Tibial artery (tissue), 4 donors: Measurements from ENCODE around the gene TECR.

Experiments
- DNase-seq, 2 donors: peaks; one replicate each; pipeline ENCODE4 v3.0.0-alpha.2; 2019
- H3K27ac ChIP-seq, 2 donors: fragments of 200-600 bp; sonication (generic) in 1 of 2; 1 replicate in 1 of 2; 2 replicates in 1 of 2; pipeline ENCODE4 v1.5.1; 2018 to 2019; ENCODE audit warnings: mild to moderate bottlenecking in 1 of 2
- H3K27me3 ChIP-seq, 2 donors: fragments of 200-600 bp; sonication (generic) in 1 of 2; one replicate each; pipeline versions ENCODE4 v1.5.1 to v1.6.0; 2016 to 2019
- H3K36me3 ChIP-seq, 3 donors: fragments of 200-600 bp; sonication (generic) in 2 of 3; one replicate each; pipeline ENCODE4 v1.5.1; 2016 to 2019; ENCODE audit warnings: mild to moderate bottlenecking in 2 of 3
- H3K4me1 ChIP-seq, 4 donors: fragments of 200-600 bp; sonication (generic) in 2 of 4; 1 replicate in 3 of 4; 2 replicates in 1 of 4; pipeline ENCODE4 v1.5.1; 2016 to 2019
- H3K4me3 ChIP-seq, 2 donors: fragments of 200-600 bp; sonication (generic) in 1 of 2; 1 replicate in 1 of 2; 2 replicates in 1 of 2; pipeline ENCODE4 v1.5.1; 2018 to 2019; ENCODE audit warnings: mild to moderate bottlenecking in 2 of 2
- H3K9me3 ChIP-seq, 3 donors: fragments of 200-600 bp; sonication (generic) in 1 of 3; one replicate each; pipeline ENCODE4 v1.5.1; 2016 to 2019
- CTCF ChIP-seq, 2 experiments: fragments of 200-600 bp in 1 of 2; fragments of 450-650 bp in 1 of 2; IDR thresholded peaks; one replicate each; pipeline ENCODE4 v1.5.1; 2017 to 2019; ENCODE audit warnings: antibody characterized with exemption in 2 of 2, mild to moderate bottlenecking in 1 of 2, moderate library complexity in 1 of 2
- intact Hi-C: fragments of 100-400 bp; cut with DNase I; formaldehyde crosslinking; loops from one replicate; pipeline ENCODE4 v1.15.0; 2023; ENCODE audit warnings: low total_unique reads

The TECR gene, protein sequence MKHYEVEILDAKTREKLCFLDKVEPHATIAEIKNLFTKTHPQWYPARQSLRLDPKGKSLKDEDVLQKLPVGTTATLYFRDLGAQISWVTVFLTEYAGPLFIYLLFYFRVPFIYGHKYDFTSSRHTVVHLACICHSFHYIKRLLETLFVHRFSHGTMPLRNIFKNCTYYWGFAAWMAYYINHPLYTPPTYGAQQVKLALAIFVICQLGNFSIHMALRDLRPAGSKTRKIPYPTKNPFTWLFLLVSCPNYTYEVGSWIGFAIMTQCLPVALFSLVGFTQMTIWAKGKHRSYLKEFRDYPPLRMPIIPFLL

DNA sequence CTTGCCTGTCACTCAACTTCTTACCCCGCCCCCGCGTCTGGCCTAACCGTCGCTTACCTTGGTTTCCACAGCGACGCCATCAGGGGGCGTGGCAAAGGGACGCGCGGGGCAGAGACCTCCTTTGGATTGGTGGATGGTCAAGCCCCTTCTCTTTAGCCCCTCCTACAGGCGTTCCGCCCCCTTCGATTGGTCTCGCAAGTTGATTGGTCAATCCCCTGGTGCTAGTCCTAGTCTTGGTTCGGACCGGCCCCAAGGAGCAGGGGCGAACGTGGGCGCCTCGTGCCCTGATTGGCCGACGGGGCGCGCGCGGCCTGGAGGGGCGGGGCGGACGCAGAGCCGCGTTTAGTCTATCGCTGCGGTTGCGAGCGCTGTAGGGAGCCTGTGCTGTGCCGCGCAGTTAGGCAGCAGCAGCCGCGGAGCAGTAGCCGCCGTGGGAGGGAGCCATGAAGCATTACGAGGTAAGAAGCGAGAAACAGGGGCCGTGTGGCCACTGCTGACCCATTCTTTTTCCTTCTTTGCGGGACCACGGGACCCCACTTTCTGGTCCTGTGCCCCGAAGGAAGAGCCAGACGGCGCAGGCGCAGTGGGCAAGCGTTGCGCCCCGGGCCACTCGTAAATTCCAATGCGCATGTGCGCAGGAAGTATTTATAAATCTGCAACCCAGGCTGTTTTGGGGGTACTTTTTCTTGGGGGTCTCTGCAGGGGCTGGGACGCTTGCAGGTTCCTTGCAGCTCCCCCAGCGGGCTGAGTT lies at the start of gene TECR:
TECR (plus strand) TSS at position 341 of the 751 bp plus-strand sequence; CDS start at position 444, 103 bp downstream.
- peak; percentile 100 for DNase-seq
- no peak for TF ChIP-seq CTCF (IDR thresholded peaks at IDR 0.05)
- intact Hi-C loops = no loop called here

DNA sequence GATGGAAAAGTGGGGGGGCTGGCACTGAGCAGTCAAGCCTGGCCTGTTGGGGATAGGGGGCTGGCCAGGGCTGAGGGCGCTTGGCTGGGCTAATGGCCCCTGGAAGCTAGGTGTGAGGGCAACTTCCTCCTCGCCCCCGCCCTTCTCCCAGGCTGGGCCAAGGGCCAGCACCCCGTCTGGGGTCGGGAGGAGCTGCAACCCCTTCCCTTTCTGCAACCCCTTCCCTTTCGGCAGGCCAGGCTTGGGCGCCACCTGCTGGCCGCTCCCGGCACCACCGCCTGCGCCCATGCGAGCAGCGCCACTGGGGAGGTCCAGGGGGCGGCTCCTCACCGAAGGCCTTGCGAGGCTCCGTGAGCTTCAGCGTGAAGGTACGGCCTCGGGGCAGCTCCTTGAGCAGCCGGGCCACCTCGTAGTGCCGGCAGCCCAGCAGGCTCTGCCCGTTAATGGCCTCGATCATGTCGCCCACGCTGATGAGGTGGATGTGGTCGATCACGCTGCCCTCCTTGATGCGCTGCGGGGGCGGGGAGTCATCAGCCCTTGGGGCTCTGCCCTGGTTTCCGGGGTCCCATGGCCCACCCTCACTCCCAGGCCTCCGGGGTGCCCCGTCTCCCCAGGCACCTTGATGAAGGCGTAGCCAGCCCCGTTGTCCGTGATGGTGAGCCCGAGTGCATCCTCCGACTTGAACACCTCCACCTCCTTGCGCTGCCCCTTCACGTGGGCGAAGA lies 49.3 kb upstream of the TECR start:
- intact Hi-C loops = loop anchor here (10.0 kb wide), 1 partner anchor 335 kb away; no protein-coding TSS in a partner anchor
- Histone ChIP-seq H3K27me3 (peaks cover 0 to 9% of the 10 kb centered on the region in 2 donors), H3K4me3 (no peak overlapping the region), H3K27ac (no peak overlapping the region), H3K4me1 (peaks cover 7 to 14% (median 9%) of the 10 kb centered on the region in 4 donors), H3K36me3 (peaks cover 25 to 67% (median 48%) of the 10 kb centered on the region in 3 donors), H3K9me3 (no peaks in the 10 kb centered on the region)
- peak; percentile 67 to 79 for TF ChIP-seq CTCF (IDR thresholded peaks at IDR 0.05)
- DNase-seq = no peak

More for the DNA sequence above, at the start of gene TECR:
- Histone ChIP-seq H3K4me3 (peak within 1 kb of the TSS; percentile 71 to 91), H3K27me3 (no peaks in the 10 kb centered on the region), H3K9me3 (no peaks in the 10 kb centered on the region), H3K4me1 (peaks cover 0 to 30% (median 7%) of the 10 kb centered on the region in 4 donors), H3K27ac (peak within 1 kb of the TSS; percentile 83 to 85), H3K36me3 (no peaks in the 10 kb centered on the region)

DNA sequence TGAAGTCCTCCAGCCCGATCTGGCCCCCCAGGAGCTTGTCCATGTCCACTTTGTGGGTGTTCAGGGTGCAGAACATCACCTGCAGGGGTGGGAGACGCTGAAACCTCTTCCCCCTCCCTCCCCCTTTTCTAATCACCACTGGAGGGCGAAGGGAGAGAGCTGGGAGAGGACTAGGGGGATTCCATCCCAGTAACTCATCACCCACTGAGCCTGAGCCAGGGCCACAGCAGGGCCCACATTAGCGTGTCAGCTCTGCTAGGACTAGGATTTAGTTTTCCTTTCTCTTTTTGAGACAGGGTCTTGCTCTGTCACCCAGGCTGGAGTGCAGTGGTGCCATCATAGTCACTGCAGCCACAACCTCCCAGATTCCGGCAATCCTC lies 48.7 kb upstream of the TECR start:
- TF ChIP-seq CTCF (IDR thresholded peaks at IDR 0.05) = no peak
- H3K9me3 ChIP-seq = no peaks in the 10 kb centered on the region
- no peak overlapping the region for H3K27ac ChIP-seq
- H3K36me3 ChIP-seq = peaks cover 25 to 73% (median 48%) of the 10 kb centered on the region in 3 donors
- no peak for DNase-seq
- intact Hi-C loops = no loop called here
- H3K4me1 ChIP-seq = peaks cover under 1 to 9% (median 3%) of the 10 kb centered on the region in 4 donors
- no peak overlapping the region for H3K4me3 ChIP-seq
- peaks cover 0 to 3% of the 10 kb centered on the region in 2 donors for H3K27me3 ChIP-seq

DNA sequence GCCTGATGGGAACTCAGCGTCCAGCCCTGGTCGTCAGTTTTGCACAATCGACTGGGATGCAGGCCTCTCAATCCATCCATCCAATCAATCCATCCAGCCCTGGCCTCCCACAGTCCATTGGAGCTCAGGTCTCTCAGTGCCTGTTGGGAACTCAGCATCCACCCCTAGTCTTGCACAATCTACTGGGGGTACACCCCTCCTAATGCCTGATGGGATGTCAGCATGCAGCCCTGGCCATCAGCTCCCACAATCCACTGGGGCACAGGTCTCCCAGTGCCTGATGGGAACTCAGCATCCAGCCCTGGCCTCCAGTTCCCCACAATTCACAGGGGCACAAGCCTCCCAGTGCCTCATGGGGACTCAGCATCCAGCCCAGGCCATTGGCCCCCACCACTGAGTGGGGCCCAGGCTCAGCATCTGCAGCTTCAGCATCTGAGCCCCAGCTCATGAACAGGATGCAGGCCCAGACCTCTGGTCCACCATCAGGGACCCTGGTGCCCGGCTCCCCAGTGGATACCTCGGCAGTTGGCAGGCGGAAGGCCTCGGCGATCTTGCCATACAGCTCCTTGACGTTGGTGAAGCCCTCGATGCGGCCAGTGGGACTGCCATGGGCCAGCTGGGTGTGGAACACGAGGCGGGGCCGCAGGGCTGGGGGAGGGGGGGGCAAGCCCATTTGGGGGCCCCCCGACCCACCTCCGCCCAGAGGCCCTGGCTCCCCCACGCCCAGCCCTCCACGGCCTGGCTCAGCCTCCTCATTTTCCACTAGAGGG lies 47.0 kb upstream of the TECR start:
- Histone ChIP-seq H3K9me3 (no peaks in the 10 kb centered on the region), H3K4me1 (no peaks in the 10 kb centered on the region), H3K27me3 (no peaks in the 10 kb centered on the region), H3K36me3 (peaks cover 25 to 83% (median 47%) of the 10 kb centered on the region in 3 donors), H3K27ac (no peak overlapping the region), H3K4me3 (no peak overlapping the region)
- intact Hi-C loops = no loop called here
- TF ChIP-seq CTCF (IDR thresholded peaks at IDR 0.05) = no peak
- DNase-seq = no peak
